C4-2B (cell line): ENCODE data around the gene GAP43.

Experiments
- ZFX ChIP-seq: fragments of 450-650 bp; IDR thresholded peaks from 2 replicates; pipeline ENCODE4 v1.6.1; 2017
- TF ChIP-seq, protein P1 (sequence below): fragments of 450-650 bp; conservative IDR thresholded peaks from 2 replicates; pipeline ENCODE4 v1.5.1; 2017; ENCODE audit warnings: mild to moderate bottlenecking

DNA sequence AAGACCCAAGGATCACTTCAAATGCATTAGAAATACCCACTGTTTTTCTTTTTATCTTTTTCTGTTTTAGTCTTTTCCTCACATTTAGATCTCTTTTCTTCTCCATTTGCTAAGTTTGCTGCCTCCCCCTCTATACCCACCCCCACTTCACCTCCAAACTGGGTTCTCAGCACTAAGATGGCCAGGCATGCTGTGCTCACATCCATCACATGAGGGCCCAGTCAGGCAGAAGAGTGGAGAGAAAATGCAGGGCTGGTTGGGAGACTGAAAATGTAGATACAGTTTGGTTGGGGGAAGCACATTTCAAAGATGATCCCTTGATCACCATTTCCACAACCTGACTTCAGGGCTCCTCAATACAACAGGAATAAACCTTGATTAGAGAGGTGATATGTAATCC lies 8.7 kb downstream of the GAP43 start:
- TF ChIP-seq, protein P1, sequence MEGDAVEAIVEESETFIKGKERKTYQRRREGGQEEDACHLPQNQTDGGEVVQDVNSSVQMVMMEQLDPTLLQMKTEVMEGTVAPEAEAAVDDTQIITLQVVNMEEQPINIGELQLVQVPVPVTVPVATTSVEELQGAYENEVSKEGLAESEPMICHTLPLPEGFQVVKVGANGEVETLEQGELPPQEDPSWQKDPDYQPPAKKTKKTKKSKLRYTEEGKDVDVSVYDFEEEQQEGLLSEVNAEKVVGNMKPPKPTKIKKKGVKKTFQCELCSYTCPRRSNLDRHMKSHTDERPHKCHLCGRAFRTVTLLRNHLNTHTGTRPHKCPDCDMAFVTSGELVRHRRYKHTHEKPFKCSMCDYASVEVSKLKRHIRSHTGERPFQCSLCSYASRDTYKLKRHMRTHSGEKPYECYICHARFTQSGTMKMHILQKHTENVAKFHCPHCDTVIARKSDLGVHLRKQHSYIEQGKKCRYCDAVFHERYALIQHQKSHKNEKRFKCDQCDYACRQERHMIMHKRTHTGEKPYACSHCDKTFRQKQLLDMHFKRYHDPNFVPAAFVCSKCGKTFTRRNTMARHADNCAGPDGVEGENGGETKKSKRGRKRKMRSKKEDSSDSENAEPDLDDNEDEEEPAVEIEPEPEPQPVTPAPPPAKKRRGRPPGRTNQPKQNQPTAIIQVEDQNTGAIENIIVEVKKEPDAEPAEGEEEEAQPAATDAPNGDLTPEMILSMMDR, result no peak
- no peak for TF ChIP-seq ZFX
